Thyroid gland (tissue), 4 donors: ENCODE results near the gene ATAD3A.
"Not testable (repeated sequence)": the region's sequence is repeated elsewhere in the genome, so short reads cannot be mapped to it uniquely, and the experiment has no call there.

Experiments used
- CTCF ChIP-seq, 6 experiments: fragments of 200-600 bp in 3 of 6; fragments of 450-650 bp in 3 of 6; sonication (generic) in 3 of 6; IDR thresholded peaks; one replicate each; pipeline ENCODE4 v1.5.1; 2016 to 2019; ENCODE audit warnings: antibody characterized with exemption in 6 of 6, mild to moderate bottlenecking in 2 of 6, inconsistent platforms in 1 of 6, moderate library complexity in 1 of 6
- POLR2A ChIP-seq, 2 donors: fragments of 450-650 bp; IDR thresholded peaks; one replicate each; pipeline ENCODE4 v1.6.1; 2017; ENCODE audit warnings: antibody characterized with exemption in 2 of 2, mild to moderate bottlenecking in 2 of 2, moderate library complexity in 1 of 2

GRCh38 chr1:1524750-1525383 is 12.9 kb downstream of the ATAD3A start:
- not testable (repeated sequence) for TF ChIP-seq CTCF, POLR2A (IDR thresholded peaks at IDR 0.05)
